CD4-positive, alpha-beta T cell treated with Interferon gamma for 1 hour (primary cell): ENCODE data around the gene IGFBP4.

Experiments used
- DNase-seq: peaks from one replicate; pipeline ENCODE4 v3.0.0-alpha.2; 2020

IGFBP4 gene

DNA sequence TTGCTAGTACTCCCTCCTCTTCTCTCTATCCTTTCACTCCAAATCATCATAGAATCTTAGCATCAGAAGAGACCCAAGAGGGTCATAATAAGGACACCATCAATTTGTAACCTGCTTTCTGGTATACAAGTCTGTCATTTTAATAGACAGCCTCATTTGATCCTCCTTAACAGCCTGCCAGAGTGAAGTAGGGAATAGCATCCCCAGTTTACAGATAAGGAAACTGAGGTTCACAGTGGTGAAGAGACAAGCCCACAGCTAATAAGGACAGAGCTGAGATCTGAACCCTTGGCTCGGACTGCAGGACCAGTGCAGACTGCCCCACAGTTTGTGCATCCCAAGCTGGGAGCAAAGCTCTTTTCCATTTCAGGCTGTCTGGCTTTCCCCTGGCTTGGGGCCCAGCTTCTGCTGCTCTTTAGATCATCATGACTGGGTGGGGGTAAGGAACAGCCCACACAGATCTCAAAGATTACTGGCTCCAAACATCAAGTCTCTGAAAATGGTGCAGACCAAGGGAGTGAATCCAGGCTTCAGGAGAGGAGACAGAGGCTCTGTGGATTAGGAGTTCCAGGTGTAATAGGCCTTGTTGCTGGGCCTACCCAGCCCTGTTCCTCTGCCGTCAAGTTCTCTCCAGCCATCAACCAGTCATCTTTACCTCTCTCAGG is 10.3 kb upstream of the IGFBP4 start:
- no peak for DNase-seq

DNA sequence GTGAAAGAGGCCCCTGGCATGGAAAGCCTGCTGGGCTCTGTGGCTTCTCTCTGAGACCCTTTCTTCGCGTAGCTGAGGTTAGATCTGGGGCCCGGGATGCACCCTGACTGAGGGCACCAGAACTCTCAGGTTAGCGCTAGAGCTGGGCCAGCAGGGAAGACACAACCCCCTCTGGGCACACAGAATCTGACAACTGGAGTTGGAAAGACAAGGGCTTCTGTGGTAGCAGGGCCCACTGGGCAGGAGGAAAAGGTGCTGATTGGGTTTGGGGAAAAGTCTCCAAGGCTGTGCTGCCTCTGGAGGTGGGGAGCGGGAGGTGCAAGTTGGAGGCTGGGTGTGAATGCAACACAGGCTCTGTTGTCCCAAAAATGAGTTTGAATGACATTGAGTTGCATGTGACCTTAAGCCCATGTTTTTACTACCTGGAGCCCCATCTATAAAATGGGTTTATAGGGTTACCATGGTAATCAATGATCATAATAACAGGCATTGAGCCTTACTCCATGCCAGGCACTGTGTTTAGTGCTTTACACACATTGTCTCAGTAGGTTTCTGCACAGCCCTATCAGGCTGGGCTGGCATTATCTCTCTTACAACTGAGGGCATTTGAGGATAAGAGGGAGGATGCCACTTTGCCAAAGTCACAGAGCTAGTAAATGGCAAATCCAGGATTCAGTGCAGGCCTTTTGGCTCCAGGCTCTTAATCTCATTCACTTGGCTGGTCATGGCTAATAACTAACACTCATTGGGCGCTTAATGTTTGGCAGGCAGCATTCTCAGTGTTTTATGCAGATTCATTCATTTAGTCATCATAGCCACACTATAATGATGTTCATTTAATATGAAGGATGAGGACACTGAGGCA is 9.5 kb upstream of the IGFBP4 start:
- no peak for DNase-seq

DNA sequence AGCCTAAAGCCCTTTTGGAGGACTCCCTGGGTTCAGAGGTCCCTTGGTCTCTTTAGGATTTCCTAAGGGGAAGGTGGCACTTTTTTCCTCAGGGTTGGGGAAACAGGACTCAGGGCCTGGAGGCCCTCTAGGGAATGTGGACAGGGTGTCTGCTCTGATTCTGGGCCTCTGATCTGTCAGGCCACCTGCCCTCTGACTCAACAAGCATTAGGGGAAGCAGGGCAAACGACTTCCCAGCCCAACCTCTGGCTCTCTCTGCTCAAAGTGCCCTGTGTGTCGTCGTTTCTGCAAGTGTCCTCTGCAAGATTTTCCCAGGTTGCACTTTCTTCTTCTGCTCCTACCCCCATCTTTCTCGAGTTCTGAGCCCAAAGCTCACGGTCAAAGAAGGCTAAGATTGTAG is 6.6 kb upstream of the IGFBP4 start:
- no peak for DNase-seq

DNA sequence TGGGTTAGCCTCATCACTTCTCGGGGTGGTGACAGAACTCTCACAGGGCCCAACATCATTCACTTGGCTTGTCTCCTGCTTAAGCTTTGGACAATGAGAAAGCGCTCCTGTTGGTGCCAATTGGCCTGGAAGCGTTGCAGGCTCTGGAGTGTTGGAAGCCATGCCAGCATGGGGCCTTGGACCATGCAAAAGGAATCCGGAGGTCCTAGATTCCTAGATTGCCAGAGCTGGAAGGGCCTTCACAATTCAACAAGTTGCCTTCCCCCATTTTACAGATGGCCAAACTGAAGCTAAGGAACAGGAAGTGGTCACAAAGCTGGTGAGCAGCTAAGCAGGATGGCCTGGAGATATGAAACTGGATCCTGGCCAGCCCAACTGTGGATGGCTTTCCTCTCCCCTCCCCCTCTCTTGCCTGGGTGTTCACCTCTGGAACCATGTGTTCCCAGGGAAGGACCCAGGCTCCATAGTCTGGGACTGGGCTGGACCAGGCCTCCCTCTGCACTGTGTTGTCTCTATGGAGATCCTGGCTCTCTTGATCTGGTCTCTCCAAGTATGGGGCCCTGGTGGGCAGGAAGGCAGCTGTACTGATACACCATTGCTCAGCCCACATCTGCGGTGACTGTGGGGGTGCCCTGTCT is 6.0 kb upstream of the IGFBP4 start:
- DNase-seq, result no peak

DNA sequence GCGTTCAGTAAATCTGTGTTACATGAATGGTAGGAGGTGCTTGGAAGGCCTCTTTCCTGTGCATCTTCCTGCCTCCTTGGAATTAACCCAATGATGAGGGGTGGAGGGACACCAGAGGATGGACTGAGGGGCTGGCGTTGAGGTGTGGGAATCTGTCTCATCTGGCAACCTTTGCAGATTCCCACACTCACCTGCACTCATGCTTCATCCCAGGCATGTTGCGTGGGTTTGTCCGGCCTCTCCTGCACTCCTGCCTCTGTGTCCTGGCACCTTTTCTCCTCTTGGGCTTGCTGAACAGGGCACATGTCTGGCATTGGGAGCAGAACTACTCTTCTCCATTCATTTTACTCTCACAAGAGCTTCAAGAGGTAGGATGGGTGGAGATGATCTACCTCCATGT is 3.1 kb upstream of the IGFBP4 start:
- DNase-seq, result no peak

DNA sequence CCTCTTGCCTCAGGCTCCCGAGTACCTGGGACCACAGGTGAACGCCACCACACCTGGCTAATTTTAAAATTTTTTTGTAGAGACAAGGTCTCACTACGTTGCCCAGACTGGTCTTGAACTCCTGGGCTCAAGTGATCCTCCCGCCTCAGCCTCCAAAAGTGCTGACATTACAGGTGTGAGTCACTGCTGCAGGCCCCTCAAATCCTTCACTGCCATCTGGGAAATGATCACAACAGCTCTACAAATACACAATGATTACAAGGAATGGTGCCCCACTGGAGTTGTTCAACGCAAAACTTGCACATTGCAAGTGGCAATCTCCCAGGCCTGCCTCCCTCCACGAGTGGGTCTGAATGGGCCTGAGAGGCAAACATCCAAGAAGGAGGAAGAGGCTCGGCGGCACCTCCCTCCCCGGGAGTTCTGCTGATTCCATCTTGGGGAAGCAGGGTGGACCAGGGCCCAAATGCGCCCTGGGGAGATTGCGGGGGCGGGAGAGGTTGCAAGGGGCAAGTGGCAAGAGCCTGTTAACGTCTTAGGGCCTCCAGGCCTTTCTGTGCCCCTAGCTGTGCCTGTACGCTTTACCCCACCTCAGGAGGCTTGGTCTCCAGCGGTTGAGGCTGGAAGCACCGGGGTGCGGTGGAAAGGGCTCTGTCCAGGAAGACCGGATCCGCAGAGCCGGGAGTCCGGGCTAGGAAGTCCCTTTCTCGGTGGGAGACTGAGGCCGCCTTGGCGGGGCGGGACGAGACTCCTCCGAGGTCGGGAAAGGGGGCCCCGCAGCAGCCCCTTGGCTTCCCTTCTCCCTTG is 656 bp upstream of the IGFBP4 start:
- DNase-seq, result no peak

DNA sequence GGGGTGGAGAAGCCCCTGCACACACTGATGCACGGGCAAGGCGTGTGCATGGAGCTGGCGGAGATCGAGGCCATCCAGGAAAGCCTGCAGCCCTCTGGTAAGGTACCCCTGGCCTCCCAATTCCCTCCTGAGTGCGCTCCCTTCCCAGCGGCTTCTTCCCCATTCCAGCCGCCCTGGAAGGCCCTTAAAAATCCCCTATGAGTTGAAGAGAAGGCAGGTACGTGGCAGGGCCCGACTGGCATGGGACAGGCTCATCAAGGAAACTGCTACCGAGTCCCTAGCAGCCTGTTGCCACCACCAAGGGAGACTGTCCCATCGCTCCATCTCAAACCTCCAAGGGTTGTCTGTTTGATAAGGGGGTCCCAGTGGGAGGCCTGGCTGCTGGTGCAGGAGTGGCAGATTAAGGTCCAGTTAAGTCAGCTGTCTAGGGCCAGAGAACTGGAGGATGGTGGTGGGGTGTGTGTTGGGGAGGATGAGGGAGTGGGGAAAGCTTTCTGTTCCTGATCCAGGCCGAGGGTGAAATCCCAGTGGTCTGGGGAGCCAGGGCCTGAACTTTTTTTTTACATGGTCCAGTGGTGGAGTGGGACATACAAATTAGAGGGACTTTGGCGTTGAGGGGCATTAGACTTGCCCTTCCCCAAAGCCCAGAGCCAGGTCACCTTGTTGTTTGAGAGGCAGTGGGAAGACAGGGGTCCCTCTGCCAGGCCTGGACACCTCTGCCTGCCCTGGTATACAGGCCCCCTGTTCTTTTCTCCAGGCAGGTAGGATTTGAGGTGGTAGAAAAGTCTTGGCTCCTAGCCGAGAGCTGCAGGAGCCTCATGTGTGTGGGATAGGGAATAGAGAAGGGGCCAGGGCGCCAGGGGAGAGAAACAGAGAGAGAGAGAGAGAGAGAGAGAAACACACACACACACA is 994 bp downstream of the IGFBP4 start:
- DNase-seq, result no peak

DNA sequence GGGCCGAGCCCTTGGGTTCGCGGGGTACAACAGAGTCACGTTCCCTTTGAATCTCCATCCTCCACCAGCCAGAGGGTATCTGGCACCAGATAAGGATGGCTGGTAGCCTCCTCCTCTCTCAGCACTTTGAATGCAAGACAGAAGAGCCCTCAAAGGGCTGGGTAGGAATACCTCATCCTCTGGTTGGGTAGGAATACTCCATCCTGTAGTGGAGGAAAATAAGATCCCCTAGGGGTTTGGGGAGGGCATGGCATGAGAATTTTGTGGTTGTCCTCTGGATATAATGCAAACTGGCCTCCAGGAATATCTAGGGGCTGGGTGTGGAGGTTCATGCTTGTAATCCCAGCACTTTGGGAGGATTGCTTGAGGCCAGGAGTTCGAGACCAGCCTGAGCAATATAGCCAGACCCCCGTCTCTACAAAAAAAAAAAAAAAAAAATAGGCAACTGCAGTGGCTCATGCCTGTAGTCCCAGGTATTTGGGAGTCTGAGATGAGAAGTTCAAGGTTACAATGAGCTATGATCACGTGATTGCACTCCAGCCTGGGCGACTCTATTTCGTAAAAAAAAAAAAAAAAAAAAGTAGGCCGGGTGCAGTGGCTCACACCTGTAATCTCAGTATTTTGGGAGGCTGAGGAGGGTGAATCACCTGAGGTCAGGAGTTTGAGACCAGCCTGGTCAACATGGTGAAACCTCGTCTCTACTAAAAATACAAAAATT is 2.7 kb downstream of the IGFBP4 start:
- no peak for DNase-seq

DNA sequence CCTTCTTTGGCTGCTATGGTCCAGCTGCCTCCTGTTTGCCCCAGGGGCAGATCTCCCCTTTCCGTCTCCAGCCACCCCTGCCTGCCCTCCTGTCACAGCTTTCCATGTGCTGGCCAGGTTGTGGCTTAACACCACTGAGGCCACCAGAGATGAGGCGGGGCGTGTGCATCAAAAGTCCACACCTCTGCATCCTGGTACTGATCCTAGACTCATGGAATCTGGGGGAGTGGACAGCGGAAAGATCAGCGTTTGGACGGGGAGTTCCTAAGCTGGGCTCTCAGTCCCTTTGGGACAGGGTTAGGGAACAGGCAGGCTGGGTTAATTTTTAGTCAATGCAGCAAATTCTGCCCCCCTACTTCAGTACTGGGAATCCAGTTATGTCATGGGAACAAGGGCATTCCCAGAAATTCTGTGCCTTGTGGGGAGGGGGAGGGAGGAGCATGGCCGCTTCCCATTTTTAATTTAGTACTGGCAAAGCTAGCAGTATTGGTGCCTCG is 3.9 kb downstream of the IGFBP4 start:
- DNase-seq, result no peak

DNA sequence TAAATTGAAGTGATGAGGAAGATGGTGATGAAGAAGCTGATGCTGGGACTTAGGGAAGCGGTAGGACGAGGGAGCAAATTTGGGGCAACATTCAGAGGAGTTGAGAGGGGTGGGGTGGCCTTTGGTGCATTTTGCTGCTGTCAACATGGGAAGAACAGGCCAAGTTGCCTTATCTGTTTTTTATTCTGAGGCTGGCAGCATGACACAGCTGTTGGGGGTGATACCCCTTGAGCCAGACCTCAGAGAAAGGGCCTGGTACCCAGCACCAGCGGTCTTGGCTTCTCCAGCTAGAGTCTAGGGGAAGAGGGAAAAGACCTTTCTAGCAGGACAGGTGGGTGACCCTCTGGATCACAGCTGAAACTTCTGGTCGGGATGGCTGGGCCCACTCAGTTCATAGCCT is 4.6 kb downstream of the IGFBP4 start:
- no peak for DNase-seq

DNA sequence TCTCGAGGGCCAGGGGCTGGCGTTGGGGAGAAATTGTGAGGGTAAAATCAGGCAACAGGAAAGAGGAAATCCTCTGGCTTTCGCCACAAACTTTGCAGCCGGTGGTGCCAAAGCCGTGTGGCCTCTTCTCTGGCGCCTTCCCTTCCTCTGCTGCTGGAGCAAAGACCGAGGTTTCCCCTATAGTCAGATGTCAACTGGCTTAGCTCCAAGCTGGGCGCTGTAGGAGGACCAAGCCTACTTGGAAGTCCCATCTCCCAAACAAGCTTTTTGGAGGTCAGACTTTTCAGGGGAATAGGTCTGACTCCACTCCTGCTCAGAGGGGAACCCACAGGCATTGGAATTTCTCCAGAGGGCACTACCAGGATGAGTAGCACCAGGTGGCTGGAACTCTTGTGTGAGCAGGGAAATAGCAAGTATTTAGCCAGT is 5.0 kb downstream of the IGFBP4 start:
- no peak for DNase-seq

DNA sequence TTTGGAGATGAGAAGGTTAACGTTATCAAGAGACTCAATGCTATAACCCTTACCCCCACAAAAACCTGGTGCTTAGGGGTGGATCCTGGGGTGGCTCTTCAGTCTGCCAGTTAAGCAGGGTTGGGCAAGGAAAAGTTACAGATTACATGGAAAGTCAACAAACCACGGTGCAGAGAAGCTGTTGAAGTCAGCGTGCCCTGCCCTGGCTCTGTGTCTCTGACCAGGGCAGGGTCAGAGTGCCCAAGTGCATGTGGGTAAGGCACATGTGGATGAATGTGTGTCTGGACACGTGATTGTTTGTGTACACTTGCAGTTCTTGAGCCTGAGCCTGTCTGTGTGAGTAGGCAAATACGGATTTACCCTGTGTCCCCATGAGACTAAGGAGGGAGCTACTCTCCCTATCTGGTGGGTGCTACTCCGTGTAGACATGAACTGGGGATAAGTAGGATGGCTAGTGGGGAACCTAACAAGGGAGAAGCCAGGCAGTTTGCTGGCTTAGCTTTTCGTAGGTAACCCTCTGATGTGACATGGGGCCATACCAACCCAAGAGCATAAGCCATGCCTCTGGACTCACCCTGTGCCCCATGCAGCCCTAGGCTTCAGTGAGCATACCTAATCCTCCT is 5.5 kb downstream of the IGFBP4 start:
- no peak for DNase-seq

DNA sequence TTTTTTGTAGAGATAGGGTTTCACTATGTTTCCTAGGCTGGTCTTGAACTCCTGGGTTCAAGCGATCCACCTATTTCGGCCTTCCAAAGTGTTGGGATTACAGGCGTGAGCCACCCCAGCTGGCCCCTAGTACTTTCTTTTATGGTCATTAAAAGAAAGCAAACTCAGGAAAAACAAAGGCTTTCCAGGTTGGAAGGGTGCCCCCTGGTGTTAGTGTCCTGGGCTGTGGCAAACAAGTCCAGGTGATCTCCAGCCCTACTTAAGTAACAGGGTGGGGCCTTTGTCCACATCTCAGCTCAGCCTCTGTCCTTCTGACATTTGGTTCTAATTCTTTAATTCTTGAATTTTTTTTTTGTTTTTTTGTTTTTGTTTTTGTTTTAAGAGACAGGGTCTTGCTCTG is 6.9 kb downstream of the IGFBP4 start:
- DNase-seq, result peak; percentile 14

DNA sequence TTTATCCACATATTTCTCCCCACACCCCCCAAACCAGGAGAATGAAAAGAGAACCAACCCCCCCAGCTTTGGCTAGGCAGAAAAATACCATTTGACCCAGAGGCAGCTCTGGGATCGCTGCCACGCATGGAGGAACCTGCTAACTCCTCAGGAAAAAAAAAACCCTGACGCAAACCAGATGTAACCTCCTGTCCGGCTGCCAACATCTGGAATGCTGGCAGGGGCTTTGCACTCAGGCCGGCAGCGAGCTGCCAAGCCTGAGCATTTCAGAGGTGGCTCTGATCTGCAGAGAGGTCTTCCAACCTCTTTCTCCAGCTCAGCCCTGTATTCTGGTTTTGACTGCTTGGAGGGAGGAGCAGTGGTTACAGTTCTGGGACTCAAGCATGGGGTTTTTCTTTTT is 8.2 kb downstream of the IGFBP4 start:
- DNase-seq, result no peak

DNA sequence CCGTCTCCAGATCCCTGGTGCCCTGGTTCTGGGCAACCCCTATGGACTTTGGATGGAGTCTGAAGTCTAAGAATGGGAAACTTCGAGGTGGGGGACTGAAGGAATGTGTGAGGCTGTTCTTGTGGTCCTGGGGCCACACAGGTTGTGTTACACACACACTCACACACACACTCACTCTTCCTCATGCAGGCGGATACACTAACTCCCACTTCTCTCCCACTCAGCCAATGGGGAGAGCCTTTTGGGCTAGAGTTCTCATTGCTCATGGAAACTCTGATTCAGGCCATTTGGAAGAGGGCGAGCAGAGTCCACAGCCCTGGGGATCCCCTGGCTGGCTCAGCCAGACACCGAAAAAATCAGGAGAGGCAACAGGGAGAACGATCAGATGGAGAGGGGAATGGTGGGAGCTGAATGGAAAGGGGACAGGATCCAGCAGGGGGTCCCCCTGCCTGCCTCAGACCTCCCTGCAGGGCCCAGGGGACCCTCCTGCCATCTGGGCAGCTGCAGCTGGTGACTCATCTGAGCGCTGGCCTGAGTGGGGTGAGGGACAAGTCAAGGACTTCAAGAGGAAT is 9.1 kb downstream of the IGFBP4 start:
- DNase-seq, result no peak

DNA sequence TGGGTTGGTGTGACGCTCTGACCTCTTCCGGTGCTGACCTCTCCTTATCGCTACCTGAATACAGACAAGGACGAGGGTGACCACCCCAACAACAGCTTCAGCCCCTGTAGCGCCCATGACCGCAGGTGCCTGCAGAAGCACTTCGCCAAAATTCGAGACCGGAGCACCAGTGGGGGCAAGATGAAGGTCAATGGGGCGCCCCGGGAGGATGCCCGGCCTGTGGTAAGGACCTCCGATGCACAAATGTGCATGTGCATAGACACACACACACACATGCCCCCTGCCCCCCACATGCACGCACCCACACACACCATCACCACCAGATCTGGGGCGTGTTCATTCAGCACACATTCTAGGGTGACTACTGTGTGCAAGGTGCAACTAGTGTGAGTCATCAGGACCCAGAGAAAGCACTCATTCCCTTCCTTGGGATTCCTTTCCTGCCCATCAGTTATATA is 9.7 kb downstream of the IGFBP4 start:
- DNase-seq, result no peak

DNA sequence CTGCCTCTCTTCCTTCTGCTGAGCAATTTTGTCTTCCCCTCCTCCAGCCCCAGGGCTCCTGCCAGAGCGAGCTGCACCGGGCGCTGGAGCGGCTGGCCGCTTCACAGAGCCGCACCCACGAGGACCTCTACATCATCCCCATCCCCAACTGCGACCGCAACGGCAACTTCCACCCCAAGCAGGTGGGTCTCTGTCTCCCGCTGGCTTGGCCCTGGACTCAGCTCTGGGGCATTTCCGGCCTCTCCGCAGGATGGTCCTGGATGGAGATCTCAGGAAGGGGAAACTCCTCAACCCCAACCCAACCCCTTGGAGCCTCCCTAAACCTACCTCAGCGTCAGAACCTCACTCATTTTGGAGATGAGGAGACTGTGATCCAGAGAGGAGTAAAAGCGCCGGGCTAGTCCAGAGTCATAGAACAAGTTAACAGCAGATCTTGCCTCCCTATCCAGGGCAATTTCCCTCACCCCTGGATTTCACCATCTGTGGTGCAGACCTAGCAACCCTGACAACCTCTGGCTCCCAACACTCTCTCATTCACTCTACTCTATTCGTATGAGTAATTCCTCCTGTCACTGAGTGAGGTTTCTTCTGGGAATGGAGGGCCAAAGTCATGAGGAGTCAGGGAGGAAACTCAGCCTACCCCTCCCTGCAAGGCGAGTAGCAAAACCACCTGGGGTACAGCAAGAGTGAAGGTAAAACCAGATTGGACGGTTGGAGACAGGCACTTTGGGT is 10.8 kb downstream of the IGFBP4 start:
- no peak for DNase-seq

DNA sequence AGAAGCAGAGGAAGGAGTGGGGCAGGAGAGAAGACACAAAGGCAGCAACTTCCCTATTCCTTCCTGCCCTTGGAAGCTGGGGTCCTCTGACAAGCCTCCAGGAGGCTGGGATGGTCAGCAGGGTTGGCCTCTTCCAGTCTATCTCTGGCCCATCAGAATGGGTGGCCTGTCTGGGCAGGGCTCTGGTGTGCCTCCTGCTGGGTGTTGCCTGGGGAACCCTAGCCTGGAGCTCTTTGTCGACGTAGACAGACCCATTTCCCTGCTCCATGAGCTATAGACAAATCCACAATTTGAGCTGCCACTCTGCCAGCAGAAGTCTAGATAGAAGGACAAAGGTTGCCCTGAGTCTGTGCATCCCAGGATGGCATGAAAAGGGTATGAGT is 11.4 kb downstream of the IGFBP4 start:
- DNase-seq, result no peak

DNA sequence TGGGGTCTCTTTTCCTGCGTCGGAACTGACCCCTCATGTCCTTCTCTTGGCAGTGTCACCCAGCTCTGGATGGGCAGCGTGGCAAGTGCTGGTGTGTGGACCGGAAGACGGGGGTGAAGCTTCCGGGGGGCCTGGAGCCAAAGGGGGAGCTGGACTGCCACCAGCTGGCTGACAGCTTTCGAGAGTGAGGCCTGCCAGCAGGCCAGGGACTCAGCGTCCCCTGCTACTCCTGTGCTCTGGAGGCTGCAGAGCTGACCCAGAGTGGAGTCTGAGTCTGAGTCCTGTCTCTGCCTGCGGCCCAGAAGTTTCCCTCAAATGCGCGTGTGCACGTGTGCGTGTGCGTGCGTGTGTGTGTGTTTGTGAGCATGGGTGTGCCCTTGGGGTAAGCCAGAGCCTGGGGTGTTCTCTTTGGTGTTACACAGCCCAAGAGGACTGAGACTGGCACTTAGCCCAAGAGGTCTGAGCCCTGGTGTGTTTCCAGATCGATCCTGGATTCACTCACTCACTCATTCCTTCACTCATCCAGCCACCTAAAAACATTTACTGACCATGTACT is 13.2 kb downstream of the IGFBP4 start:
- DNase-seq, result no peak
